NCI-H82 (cell line): Measurements from ENCODE around the gene SHC2.
"Not testable (repeated sequence)": the region's sequence is repeated elsewhere in the genome, so short reads cannot be mapped to it uniquely, and the experiment has no call there.

Experiments used
- DNase-seq: peaks from one replicate; lab custom pipeline; 2025; lab: John Stamatoyannopoulos, UW

SHC2 gene

DNA sequence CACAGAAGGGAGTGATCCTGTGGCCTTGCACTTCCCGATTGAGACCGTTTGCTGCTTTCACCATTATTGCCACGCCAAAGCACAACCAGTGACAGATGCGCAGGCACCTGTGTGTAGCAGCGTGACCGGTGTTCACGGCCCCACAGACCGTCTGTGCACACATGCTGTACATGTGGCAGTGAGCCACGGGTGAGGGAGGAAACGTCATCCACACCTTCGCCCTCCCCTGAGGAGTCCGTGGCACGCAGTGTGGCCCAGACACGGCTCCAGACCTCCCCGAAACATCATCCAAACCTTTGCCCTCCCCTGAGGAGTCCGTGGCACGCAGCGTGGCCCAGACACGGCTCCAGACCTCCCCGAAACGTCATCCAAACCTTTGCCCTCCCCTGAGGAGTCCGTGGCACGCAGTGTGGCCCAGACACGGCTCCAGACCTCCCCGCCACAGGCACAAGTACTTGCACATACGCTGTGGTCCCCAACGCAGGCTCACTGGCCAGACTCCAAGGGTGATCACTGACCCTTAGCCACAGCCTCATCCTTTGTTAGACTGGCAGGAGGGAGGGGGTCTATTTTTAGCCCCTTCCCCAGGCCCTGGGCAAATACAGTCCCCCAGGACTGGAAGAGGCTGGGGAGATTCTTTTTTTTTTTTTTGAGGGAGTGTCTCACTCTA, 7.9 kb upstream of the SHC2 start:
- no peak for DNase-seq

DNA sequence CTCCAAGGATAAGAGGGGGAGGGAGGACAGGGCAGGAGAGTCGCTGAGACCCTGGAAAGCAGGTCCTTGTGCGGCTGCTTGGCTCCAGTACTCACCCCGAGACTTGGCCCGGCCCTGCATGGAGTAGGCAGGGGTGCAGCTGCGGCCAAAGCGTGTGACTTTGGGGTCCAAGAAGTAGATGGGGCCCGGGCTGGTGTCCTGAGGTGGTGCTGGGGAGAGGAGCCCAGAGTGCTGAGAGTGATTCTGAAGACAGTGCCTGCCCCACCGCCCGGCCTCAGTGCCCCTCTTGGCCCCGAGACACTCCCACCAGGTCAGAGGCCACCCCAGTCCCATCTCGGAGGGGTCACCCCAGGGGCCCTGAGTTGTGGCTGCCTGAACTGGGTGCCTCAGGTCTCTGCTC, 6.7 kb upstream of the SHC2 start:
- DNase-seq = no peak

- no peak for DNase-seq
Observed at GRCh38 chr19:465056-465816, 4.4 kb upstream of the SHC2 start.

DNA sequence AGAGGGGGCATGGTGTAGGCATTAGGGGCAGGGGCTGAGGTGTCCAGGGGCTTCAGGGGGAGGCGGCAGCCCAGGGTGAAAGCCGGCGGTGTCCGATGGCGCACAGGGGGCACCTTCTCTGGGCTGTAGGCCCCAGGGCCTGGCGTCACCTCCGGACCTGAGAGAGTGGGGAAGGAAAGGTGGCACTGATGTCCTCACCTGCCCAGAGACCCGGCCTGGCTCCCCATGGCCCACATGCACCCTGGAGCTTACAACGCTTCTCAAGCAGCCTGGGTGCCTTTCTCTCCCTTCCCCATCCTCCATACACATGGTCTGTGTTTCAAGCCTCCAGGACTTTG, 3.3 kb upstream of the SHC2 start:
- DNase-seq = no peak

DNA sequence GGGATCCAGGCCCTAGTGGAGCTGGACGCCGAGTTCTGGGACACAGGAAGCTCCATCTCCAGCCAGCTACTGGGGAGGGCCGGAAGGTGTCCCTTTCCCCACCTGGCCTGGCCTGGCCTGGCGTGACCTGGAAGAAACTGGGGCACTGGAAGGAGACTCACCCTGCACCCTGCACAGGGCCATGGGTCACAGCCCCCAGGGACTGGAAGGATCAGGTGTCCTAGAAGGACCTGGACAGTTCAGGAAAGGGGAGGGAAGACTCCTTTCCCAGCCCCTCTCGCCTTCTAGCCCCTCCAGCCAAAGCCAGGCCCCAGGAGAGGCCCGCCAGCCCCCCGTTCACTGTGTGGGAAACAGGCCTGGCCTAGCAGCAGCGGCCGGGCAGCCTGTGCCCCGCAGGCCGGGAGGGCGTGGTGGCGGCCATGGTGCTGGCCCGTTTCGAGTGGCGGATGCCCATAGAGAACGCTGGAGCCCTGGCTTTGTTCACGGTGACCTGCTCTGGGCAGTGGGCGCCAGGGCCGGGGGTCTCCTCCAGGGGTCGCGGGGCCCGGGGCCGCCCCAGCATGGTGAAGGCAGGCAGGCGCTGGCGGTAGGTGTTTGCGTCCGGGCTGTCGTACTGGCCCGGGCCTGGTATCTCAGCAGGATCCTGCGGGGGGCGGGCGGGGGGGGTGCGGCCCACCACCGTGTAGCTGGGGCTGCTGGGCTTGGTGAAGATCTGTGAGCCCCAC, 2.8 kb upstream of the SHC2 start:
- DNase-seq = no peak

GRCh38 chr19:461721-462551, 1.1 kb upstream of the SHC2 start:
- DNase-seq = peak; percentile 83

- DNase-seq = peak; percentile 71
Observed at GRCh38 chr19:459724-460511, 915 bp downstream of the SHC2 start.

- DNase-seq = no peak
Observed at GRCh38 chr19:458091-459042, 2.5 kb downstream of the SHC2 start.

GRCh38 chr19:457636-458035, 3.2 kb downstream of the SHC2 start:
- no peak for DNase-seq

DNA sequence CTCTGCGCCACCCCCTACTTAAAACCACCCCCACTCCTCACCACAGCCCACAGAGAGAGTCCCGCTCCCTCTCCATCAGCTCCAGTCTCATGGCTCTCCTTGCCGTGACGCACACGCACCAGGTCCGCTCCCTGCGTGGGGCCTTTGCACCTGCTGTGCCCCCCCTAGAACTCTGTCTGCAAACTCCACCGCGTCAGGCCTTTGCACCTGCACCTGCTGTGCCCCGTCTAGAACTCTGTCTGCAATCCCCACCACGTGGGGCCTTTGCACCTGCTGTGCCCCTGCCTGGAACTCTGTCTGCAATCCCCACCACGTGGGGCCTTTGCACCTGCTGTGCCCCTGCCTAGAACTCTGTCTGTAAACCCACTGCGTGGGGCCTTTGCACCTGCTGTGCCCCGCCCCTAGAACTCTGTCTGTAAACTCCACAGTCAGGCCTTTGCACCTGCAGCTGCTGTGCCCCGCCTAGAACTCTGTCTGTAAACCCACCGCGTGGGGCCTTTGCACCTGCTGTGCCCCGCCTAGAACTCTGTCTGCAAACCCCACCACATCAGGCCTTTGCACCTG, 4.2 kb downstream of the SHC2 start:
- DNase-seq = no peak

GRCh38 chr19:455851-456546, 4.8 kb downstream of the SHC2 start:
- no peak for DNase-seq

DNA sequence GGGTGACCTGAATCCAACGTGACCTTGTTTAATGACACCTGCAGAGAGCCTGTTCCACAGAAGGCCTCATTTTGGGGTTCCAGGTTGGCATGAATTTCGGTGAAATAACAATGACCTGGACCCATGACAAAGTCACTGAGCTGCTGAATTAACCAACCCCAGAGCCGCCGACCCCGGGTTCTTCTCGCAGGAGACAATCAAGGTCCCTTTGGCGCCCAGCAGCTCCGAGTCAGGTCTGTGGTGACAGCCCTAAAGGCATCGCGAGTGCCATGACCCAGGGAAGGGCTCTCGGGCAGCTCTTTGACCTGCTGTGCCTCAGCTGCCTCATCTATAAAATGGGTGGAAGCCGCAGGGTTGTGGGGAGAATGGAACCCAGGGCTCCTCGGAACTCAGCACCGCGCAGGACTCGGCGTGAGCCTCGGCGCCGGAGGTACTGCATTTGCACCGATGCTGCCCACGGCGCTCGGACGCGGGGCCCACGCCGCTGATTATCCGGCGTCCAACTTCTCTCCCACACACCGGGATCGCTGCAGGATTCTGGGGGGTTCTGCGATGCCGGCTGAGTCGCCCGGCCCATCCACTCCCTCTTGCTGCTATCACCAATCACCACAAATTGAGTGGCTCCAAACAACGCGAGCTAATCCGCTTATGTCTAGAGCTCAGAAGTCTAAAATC, 5.7 kb downstream of the SHC2 start:
- DNase-seq = peak; percentile 51

GRCh38 chr19:453606-454005, 7.2 kb downstream of the SHC2 start:
- DNase-seq = no peak

DNA sequence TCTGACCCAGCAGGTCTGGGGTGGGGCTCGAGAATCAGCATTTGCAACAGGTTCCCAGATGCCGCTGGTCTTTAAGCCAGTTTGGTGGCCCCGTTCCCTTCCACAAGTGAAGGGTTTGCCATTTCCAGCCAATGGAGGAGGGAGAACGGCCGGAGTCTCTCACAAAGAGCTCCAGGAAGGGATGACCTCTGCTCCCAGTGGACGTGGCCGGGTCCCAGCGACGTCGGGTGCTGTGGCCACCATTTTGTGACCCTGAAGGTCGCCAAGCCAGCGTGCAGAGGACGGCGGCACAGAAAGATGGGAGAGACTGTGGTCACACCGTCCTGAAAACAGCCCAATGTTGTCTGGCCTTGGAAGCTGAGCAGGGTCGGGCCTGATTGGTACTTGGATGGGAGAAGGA, 8.0 kb downstream of the SHC2 start:
- no peak for DNase-seq

DNA sequence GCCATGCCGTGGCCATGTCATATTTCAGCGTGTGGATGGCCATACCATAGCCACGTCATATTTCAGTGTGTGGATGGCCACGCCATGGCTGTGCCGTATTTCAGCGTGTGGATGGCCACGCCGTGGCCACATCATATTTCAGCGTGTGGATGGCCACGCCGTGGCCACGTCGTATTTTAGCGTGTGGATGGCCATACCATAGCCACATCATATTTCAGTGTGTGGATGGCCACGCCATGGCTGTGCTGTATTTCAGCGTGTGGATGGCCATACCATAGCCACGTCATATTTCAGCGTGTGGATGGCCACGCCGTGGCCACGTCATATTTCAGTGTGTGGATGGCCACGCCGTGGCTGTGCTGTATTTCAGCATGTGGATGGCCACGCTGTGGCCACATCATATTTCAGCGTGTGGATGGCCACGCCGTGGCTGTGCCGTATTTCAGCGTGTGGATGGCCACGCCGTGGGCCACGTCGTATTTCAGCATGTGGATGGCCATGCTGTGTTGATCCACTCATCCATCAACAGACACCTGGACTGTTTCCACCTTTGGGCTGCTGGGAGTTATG, 9.8 kb downstream of the SHC2 start:
- not testable (repeated sequence) for DNase-seq

DNA sequence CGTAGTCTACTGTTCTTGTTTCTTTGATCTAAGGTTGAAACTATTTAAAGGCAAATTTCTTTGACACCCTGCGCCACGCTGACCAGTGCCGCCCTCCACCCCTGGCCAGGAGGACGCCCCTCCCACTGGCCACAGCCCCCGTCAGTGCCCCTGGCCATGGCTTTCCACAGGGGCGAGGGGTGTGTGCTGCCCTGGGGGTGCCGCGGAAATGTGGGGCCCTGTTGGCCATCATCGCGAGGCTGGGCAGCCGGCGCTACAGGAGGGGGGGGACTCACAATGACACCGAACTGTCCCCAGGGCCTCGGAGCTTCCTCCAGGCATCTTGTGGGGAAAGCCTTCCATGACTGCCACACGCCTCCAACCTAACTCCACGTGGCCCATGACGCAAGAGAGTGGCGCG, 10.9 kb downstream of the SHC2 start:
- no peak for DNase-seq

DNA sequence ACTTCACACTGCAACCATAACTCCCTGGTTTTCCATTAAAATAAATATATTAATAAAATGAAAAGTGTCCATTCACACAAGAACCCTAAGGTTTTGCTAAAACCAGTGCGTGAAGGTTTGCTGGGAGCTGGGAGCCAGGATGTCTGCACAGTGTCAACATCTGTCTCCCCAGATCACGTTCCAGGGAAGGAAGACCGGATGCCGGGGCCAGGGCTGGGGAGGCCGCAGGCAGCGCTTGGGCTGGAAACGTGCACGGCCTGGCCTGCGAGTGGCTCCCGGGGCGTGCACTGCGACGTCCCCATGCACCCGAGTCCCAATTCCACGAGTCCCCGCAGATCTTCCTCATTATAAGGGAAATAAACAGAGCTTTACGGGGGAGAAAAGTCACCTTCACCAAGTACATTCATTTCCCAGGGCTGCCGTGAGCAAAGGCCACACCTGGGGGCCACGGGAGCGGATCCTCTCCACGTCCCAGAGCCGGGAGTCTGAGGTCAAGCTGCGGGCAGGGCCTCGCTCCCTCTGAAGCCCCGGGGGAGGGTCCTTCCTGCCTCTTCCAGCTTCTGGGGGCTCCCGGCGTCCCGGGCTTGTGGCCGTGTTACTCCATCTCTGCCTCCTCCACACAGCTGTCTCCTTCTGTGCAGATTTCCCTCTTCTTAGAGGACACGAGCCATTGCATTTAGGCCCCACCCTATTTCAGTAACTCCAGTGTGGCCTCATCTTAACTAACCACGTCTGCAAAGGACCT, 12.8 kb downstream of the SHC2 start:
- no peak for DNase-seq

DNA sequence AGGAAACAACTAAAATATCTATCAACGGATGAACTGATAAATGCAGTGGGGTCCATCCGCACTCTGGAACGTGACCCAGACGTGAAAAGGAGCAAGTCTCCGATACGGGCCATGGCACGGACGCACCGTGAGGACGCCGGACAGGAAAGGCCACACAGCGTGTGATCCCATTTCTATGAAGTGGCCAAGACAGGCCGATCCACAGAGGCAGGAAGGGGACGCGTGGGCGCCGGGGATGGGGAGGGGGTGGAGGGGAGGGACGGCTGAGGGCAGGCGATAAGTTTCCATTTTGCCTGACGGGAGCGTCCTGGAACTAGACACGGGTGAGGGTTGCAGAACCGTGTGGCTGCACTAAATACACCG, 13.8 kb downstream of the SHC2 start:
- no peak for DNase-seq
